Measurements from ENCODE around the gene LGI4.
A peak's percentile ranks its signal among the peaks of the same experiment; 100 is the strongest.
"Not testable (repeated sequence)": the region's sequence is repeated elsewhere in the genome, so short reads cannot be mapped to it uniquely, and the experiment has no call there.

Gene LGI4

GRCh38 chr19:35105047-35105410, 29.8 kb downstream of the LGI4 start:
- DNase-seq = no peak

- DNase-seq = no peak
Observed at GRCh38 chr19:35104361-35104760, 30.5 kb downstream of the LGI4 start.

- DNase-seq = not testable (repeated sequence)
Observed at GRCh38 chr19:35103614-35104013, 31.2 kb downstream of the LGI4 start.

GRCh38 chr19:35101949-35102348, 32.9 kb downstream of the LGI4 start:
- DNase-seq = not testable (repeated sequence)

GRCh38 chr19:35100588-35101533, 34.0 kb downstream of the LGI4 start:
- DNase-seq = no peak

GRCh38 chr19:35099897-35100275, 35.0 kb downstream of the LGI4 start:
- DNase-seq = no peak

- no peak for DNase-seq
Observed at GRCh38 chr19:35099155-35099896, 35.5 kb downstream of the LGI4 start.

GRCh38 chr19:35098413-35099049, 36.3 kb downstream of the LGI4 start:
- DNase-seq = no peak

GRCh38 chr19:35095667-35096368, 39.0 kb downstream of the LGI4 start:
- DNase-seq = no peak

- no peak for DNase-seq
Observed at GRCh38 chr19:35094656-35095055, 40.2 kb downstream of the LGI4 start.

- no peak for DNase-seq
Observed at GRCh38 chr19:35093941-35094647, 40.8 kb downstream of the LGI4 start.

GRCh38 chr19:35093430-35093829, 41.4 kb downstream of the LGI4 start:
- no peak for DNase-seq

GRCh38 chr19:35090506-35091214, 44.2 kb downstream of the LGI4 start:
- peak; percentile 60 for DNase-seq

- DNase-seq = no peak
Observed at GRCh38 chr19:35090160-35090505, 44.7 kb downstream of the LGI4 start.

GRCh38 chr19:35089554-35089953, 45.3 kb downstream of the LGI4 start:
- DNase-seq = no peak

GRCh38 chr19:35088131-35088913, 46.5 kb downstream of the LGI4 start:
- peak; percentile 91 for DNase-seq

- no peak for DNase-seq
Observed at GRCh38 chr19:35087393-35087792, 47.5 kb downstream of the LGI4 start.

GRCh38 chr19:35086455-35086854, 48.4 kb downstream of the LGI4 start:
- DNase-seq = no peak

GRCh38 chr19:35085947-35086346, 48.9 kb downstream of the LGI4 start:
- no peak for DNase-seq

GRCh38 chr19:35084509-35084762, 50.4 kb downstream of the LGI4 start:
- no peak for DNase-seq

All from fibroblast of skin of right quadriceps (primary cell).